SIG-M5 treated with dmso at 0.1 percent for 504 hours (cell line): Measurements from ENCODE around the gene SLC25A21.
"Not testable (repeated sequence)": the region's sequence is repeated elsewhere in the genome, so short reads cannot be mapped to it uniquely, and the experiment has no call there.

ENCODE experiments used
- DNase-seq: peaks from one replicate; lab custom pipeline; 2025; ENCODE audit not compliant: unreplicated experiment; lab: John Stamatoyannopoulos, UW

Gene SLC25A21

DNA sequence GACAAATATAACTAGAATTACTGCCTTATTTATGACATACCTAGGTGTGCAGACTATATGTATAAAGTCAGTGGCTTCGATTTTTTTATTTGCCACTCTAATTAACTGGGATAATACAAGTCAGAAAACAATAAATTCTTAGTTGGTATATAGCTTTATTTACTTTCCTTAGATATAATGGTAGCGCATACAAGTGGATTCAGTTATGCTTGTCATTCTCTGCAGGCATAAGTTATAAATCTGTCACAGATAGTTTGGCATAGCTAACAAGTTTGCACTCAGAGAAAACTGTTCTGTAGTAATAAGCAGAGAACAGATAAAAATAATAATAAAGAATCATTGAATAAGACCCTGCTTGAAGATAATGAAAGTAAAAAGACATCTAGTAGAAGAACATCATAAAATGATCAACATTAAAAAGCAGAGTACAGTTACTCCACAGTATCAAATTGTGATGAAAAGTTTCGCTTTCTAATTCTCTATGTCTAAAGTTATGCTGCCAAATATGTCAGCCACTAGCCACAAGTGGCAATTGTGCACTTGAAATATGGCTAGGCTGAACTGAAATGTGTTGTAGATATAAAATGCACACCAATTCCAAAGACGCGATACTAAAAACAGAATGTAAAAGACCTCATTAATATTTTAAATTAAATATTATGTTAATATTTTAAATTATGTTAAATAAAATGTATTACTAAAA, 224.1 kb downstream of the SLC25A21 start:
- no peak for DNase-seq

DNA sequence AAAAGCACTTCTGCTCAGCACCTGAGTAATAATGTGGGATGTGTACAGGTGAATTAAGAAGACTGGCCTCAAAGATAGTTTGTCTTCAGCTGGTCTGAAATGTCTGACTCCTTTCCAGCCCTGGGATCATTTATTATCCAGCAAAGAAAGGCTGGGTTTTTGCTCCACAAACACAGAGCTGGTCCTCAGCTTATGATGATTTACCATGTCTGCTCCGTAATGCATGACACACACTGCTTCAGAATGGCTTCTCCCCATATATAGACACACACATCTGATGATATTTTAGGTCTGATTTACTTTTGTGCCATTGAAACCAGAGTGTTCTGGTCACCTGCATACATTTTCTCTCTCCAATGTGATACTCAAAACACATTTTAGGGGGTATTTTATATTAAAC, 225.0 kb downstream of the SLC25A21 start:
- DNase-seq, result no peak

DNA sequence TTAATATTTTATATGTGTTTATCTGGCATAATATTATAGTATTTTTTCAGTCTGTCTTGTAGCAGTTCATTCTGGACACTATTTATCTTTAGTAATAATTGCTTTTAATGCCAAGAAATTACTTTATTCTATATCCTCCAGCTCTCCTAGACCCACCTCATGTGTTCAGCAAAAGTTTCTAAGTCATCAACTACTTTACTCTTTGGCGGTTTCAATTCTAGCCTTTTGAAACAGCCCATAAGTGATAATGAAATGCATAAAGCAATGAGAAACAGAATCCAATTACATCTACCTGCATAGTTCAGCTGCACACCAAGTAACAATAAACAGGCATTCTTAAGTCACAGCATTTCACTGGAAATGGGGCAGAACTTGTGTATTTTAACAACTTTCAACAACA, 225.5 kb downstream of the SLC25A21 start:
- DNase-seq, result no peak

DNA sequence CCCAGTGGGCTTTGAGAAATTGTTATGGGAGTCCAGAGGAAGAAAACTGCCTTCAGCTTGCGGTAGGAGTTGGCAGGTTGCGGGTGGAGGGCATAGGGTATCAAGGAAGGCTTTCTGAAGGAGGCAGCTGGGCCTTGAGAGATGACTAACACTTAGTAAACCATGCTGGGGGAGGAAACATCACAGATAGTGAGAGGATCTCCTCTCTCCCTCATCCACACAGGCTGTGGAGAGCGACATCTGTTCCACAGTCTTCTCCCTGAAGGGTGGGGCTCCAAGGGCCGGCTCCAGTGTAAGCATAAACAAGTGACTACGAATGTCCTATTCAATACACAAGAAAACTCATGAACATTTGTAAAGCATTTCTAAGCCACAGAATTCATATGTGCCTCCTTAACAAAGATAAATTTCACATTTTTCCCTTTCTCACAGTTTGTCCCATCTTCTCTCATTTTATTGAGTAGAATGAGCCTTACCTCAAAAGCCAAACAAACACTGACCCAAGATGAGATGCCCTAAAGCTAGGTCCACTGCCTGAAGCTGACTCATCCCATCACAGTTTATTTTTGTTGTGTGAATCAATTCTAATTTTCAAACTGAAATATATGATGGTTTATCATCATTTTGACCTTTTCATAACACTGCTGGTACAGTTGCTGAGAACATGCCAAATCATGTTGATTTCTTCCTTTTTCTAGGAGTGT, 227.9 kb downstream of the SLC25A21 start:
- DNase-seq, result no peak

DNA sequence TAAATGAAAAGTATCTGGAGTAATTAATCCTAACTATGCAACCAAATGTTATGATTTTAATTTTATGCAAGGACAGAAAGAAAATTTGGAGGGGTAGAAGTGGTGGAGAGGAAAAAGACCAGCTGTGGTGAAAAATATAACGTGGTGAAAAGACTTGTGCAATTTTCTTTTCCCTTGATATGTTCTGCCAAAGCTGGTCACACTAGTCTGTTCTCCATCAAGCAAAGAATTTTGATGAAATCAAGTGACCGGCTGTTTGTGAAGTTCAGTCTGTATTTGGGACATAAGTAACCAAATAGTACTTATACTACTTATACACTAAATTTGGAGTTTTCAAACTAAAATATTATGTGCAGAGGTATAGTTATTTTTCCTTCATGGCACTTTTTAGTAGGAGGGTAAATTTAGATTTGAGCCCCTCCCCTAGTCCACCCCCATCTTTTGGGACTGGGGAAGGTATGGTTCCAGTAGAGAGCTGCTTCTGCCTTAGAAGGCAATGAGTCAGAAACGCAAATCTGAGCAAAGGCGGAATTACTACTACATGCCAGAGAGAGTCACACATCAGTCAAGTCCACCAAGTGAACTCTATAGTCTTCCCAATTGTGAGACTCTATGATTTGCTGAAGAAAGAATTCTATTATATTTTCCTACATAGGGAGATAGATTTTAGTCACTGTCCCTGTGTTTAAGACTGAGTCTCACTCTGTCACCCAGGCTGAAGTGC, 229.7 kb downstream of the SLC25A21 start:
- no peak for DNase-seq

DNA sequence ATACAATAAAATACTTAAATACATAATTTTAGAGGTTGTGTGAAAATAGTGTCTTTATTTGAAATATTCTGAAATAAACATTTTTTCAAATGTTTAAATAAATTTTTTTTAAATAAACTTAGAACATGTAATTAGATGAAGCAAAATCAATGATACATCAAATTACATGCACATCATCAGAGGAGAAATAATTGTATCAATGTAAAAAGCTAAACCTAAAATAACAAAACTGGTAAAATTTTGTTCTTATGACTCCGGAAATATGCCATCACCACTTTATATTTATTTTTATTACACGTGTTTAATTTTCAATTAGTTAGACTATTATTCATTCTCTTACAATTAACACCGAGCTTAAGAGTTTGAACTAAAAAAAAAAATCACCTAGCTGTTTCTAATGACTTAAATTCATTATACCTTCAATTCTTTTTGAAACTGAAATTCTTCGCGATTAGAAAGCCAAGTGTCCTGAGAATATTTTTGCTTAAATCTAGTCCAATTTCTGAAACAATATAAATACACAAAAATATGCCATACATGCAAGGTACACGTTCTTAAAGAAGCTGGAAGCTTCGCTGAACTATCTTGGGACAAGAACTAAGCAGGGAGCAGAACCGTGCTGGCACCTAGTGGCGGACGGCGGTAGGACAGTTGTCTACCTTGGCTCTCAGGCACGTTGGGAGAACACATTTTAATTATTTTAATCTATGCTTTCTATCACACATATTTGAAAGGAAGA, 230.5 kb downstream of the SLC25A21 start:
- DNase-seq, result peak; percentile 40

DNA sequence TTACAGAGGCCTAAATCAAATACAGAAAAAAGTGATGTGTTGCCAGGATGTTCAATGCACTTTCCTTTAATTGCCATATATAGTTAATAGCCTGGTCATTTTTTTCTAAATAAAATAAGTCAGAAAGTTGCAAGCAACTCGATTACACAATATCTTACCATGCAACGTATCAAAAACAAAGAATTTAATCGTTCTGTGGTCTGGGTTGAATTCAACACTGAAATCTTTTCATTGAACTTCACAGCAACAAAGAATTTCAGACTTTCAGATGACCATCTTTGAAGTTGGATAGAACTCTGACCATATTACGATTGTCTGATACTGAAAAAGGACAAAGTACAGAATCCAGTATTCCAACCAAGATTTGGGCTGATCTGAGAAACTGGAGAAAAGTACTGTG, 231.9 kb downstream of the SLC25A21 start:
- DNase-seq, result no peak

DNA sequence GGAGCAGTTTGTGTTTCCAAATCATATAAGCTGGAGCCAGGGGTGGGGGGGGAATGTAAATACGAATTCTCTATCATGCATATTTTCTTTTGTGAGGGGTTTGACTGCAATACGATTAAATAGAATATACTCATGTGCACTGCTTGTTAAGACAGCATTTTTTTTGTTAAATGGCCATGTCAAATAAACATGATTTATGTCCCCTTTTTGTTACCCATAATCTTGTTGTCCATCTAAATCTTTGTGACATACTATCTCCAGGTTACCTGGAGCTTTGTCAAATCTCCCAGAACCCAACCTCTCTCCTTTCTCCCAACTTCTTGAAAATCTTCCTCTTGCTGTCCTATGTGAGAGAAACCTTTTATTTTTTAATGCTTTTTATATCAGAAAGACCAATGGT, 233.1 kb downstream of the SLC25A21 start:
- no peak for DNase-seq

DNA sequence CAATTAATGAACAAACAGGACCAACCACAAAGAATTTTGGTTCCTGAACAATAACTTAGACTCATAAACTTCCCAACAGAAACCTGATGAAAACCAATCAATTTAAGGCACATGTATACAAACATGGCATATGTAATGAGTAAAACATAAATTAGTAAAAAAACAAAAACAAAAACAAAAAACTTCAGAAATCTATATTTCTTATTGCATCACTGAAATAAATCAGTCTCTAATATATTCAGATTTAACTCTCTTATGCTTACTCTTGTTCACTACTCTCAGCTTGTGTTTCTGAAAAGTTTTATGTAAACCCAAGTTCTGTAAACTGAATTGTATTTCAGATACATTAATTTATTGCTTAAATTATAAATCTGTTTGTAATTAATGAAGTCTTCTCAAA, 233.7 kb downstream of the SLC25A21 start:
- no peak for DNase-seq

DNA sequence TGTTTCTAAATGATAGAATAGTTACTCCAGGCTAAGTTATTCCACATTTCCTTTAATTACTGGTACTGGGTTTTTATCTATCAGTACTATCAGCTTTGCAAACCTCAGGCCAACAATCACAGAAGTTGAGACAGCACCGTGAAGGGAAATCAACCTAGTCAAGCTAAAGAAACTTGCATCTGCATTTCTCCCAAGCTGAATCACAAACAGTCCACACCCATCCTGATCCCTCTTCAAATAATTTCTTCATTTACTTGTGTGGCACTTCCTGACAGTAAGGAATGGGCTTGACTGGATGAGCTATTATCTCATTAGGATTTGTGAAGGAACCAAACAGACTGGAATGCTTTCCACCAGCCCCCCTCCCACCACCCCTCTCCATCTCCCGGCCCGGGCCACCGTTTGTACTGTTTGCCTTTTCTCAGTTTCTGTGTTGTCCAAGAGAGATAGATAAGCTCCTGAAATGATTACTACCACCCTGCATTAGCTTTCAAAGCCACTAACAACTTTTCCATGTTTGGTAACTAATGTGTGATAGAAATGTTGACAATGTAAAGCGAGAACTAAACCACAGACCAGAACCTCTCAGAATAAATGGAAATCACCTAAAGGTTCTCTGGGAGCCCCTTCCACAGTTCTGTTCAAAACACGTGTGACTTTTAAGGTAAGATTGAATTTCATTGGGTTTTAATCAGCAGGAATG, 236.3 kb downstream of the SLC25A21 start:
- no peak for DNase-seq

DNA sequence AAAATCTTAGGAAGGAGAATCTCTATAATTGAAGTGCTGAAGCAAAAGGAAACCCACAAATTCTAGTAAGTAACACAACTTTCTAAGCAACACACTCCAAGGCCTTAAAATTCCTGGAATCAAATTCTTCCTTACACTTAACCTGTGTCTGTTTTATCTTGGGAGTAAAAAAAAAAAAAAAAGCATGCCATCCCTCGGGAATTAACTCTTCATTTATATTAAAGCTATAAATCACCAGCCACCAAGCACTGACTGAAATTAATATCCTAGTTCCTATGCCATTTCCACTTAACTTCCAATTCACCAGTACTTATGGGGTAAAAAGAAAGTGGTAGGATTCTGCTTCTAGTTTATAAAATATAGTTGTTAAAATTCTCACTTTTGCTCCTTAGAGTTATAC, 238.1 kb downstream of the SLC25A21 start:
- no peak for DNase-seq

DNA sequence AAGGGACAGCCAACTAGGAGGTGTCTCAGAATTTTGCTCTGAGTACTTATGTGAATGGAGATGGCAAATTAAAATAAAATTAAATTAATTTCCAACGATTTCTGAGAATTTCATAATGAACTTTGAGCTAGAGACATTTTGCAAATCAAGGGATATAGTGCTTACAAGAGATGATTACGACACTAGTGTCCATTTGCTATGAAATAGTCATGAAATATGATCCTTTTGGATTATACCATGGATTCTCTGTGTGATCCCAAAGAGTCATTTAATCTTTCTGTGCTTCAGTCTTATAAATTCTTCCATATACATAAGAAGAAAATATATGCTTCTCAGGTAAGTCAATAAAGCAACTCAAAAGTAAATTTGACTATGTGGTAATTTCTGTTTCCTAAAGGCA, 240.6 kb downstream of the SLC25A21 start:
- DNase-seq, result no peak

DNA sequence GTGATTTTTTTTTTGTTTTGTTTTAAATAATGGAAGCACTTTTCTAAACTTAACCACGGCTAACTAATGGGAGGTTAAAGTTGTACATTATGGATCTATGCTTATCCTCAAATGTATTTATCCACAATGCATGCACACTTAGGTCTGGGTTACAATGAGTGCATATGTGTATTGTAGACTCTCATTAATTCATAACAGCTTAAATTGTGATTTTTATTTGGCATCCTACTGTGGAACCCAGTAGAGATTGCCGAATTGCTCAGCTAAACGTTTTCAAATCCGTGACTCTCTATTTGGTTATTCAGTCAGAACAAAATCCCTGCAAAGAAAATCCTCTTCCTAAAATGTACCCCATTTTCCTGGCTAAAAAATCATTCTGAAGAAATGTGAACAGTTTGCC, 244.0 kb downstream of the SLC25A21 start:
- no peak for DNase-seq

DNA sequence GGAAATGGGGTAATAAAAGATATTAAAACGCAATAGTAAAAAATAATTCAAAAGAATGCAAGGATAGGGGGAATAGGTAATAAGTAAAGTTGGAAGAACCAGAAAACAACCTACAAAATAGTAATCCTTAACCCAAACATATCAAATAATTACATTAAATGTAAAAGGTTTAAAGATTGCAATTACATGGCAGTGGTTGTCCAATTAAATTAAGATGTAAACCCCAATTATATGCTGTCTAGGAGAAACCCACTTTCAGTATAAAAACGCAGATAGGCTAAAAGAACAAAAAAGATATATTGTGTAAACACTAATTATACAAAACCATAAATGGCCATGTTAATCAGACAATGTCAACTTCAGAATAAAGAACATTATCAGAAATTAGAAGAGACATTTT, 247.3 kb downstream of the SLC25A21 start:
- DNase-seq, result no peak

DNA sequence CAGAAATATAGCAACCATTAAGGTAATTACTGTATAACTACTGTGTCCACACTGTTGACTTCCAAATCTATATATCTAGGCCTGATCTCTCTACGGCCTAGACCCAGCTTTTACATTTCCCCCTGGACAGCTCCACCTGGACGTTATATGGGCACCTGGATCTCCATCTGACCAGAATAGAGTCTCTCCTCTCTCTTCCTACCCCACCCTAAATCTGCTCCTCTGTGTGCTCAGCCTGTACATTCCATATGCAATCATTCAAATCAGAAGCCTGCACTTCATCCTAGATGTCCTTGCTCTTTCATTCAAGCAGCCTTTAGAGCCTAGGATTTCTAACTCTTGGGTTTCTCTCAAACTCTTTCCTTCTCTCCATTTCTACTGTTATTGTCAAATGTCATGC, 255.7 kb downstream of the SLC25A21 start:
- no peak for DNase-seq

DNA sequence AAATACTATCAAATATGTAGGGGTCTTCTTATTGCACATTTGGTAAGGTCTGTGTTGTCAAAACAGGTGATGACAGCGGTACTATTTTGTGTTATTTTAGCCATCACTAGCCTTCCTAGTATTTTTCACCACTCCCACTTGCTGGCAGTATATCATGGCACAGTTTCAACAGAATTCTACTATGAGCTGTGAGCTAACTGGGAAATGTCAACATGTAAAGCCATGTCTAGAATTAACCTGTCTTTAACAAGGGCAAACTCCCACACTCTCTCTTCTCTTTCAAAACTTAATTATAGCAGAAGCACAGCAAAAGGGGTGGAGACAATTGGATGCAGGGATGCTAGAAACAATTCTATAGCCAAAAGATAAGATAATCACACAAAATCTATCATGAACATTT, 257.3 kb downstream of the SLC25A21 start:
- DNase-seq, result no peak

DNA sequence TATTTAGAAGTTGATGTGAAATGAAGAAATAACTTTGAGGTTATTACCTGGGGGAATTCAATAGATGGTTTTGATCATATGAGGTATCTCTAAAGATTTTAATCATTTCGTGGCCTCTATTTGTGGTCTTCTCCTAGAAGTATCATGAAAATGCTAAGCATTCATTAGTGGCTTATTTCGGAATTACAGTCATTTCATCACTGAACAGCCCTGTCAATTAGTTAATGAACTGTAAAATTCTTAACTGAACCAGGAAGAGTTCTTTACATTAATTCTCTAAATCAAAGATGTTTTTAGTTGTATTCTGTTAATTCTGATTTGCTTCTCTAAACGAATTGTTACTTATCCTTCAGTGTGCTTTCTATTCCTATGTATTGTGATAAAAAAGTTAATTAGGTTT, 261.8 kb downstream of the SLC25A21 start:
- DNase-seq, result no peak

DNA sequence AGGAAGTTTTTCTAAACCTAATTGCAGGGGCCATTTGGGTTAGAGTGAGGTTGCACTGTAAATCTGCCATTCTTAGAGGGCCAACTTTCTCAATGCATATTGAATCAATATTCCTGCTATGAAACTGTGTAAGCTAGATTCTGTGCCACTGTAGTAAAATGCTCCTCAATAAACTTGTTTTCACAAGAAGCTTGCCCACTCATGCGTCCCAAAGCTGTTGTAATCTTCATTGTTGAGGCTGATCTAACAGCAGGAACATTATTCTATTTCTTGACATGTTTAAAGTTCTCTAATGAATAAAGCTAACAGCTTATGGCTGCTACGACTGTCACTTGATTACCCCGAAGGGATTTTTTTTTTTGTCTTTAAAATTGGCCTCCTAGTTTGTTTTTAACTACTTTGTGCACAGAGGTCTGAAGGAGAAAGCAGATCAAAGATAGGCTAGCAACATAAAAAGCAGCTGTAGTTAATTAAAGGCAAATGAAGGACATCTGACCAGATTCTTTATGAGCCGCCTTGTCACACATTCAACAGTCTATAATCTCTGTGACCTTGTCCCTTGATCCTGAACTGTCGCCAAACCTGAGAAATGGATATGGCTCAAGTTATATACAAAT, 267.0 kb downstream of the SLC25A21 start:
- DNase-seq, result no peak

DNA sequence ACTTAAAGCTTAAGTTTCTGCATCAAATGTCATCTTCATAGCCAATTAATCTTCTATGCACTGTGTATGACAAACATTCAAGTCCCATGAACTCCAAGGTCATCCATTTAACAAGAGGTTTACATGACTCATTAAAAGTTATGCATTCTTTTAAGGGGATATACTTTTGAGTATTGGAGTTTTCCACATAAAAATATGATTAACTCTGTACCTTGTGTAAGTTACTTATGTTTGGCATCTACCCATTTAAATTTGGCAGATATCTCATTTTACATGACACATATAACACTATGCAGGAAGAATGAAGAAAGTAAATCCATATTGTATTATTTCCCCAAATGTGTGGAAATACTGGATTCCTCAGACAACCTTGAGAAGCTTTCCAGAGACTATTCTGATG, 270.5 kb downstream of the SLC25A21 start:
- DNase-seq, result no peak

DNA sequence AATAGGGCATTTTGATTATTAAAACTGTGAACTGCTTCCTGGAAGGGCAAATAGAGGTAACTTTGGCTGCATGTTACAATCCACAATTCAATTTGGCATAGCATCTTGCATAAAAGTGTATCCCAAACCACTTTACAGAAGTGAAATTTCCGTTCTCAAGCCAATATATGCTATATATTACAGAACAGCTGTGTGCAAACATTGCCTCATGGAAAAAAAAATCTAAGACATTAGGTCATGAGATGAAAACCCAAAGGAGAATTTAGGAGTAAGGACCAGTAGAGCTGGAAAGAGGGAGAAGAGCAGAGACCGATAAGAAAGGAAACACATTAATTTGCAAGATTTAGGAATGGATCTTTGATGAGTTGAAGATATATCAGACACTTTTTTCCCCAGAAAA, 271.6 kb downstream of the SLC25A21 start:
- no peak for DNase-seq

DNA sequence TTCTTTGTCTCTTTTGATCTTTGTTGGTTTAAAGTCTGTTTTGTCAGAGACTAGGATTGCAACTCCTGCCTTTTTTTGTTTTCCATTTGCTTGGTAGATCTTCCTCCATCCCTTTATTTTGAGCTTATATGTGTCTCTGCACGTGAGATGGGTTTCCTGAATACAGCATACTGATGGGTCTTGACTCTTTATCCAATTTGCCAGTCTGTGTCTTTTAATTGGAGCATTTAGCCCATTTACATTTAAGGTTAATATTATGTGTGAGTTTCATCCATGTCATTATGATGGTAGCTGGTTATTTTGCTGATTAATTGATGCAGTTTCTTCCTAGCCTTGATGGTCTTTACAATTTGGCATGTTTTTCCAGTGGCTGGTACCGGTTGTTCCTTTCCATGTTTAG, 276.1 kb downstream of the SLC25A21 start:
- not testable (repeated sequence) for DNase-seq
